Naive thymus-derived CD4-positive, alpha-beta T cell (primary cell): ENCODE data around the gene SAFB2. TPM values are rescaled to one million over a fixed set of nuclear protein-coding genes. Genes with fewer than 3 reads are reported as not detected.

Experiments used
- ATAC-seq: fragments of 150-1000 bp; cut with Tn5 transposase; 2 replicates; pipeline ENCODE4 v1.10.0; 2021; ENCODE audit warnings: mild to moderate bottlenecking, moderate library complexity
- CTCF ChIA-PET: fragments of 350-600 bp; sonication (Branson Sonifier 250); formaldehyde crosslinking; loops from one replicate; lab custom pipeline; 2021; ENCODE audit warnings: antibody characterized with exemption; lab: Charles Lee
- POLR2A ChIA-PET: fragments of 350-600 bp; sonication (Branson Sonifier 250); formaldehyde crosslinking; loops from one replicate; lab custom pipeline; 2021; ENCODE audit warnings: antibody characterized with exemption, inconsistent platforms; lab: Charles Lee
- DNase-seq, 9 donors: peaks; one replicate each; pipeline versions ENCODE4 v3.0.0 to v3.0.0-alpha.2; 2020 to 2022; ENCODE audit warnings: mixed read lengths in 1 of 9
- H3K27ac ChIP-seq: one replicate; pipeline ENCODE4 v1.7.0; 2013; ENCODE audit warnings: mild to moderate bottlenecking, low read depth, low read length, moderate library complexity
- H3K27me3 ChIP-seq, 2 donors: one replicate each; pipeline ENCODE4 v1.7.0; 2013; ENCODE audit warnings: low read length in 2 of 2, mild to moderate bottlenecking in 2 of 2, moderate library complexity in 2 of 2; ENCODE audit not compliant: control insufficient read depth in 2 of 2, insufficient read depth in 2 of 2
- H3K36me3 ChIP-seq, 3 experiments: 1 replicate in 2 of 3; 2 replicates in 1 of 3; pipeline ENCODE4 v1.7.0; 2013; ENCODE audit warnings: low read length in 3 of 3, mild to moderate bottlenecking in 3 of 3, moderate library complexity in 1 of 3; ENCODE audit not compliant: insufficient read depth in 3 of 3, control insufficient read depth in 2 of 3
- H3K4me1 ChIP-seq, 2 donors: one replicate each; pipeline ENCODE4 v1.7.0; 2013; ENCODE audit warnings: low read length in 2 of 2, mild to moderate bottlenecking in 2 of 2, moderate library complexity in 1 of 2; ENCODE audit not compliant: control insufficient read depth in 2 of 2, insufficient read depth in 2 of 2
- H3K4me3 ChIP-seq: 2 replicates; pipeline ENCODE4 v1.7.0; 2013; ENCODE audit warnings: mild to moderate bottlenecking, low read length
- H3K9me3 ChIP-seq, 3 experiments: 1 replicate in 2 of 3; 2 replicates in 1 of 3; pipeline ENCODE4 v1.7.0; 2013; ENCODE audit warnings: low read length in 3 of 3; ENCODE audit not compliant: control insufficient read depth in 2 of 3
- H3K27ac Mint-ChIP-seq, 9 donors: one replicate each; pipeline ENCODE4 v1.8.0; 2020 to 2022; ENCODE audit warnings: mixed read lengths in 9 of 9, mild to moderate bottlenecking in 8 of 9, moderate library complexity in 5 of 9, inconsistent platforms in 2 of 9
- H3K27me3 Mint-ChIP-seq, 5 donors: one replicate each; pipeline ENCODE4 v1.8.0; 2021 to 2022; ENCODE audit warnings: mixed read lengths in 5 of 5, mild to moderate bottlenecking in 1 of 5
- H3K36me3 Mint-ChIP-seq, 5 donors: one replicate each; pipeline ENCODE4 v1.8.0; 2020 to 2022; ENCODE audit warnings: mixed read lengths in 5 of 5, mild to moderate bottlenecking in 3 of 5, inconsistent platforms in 1 of 5
- H3K4me1 Mint-ChIP-seq, 7 donors: one replicate each; pipeline ENCODE4 v1.8.0; 2020 to 2022; ENCODE audit warnings: mixed read lengths in 7 of 7, mild to moderate bottlenecking in 3 of 7, inconsistent platforms in 1 of 7
- H3K4me3 Mint-ChIP-seq, 10 donors: one replicate each; pipeline ENCODE4 v1.8.0; 2020 to 2022; ENCODE audit warnings: mild to moderate bottlenecking in 10 of 10, mixed read lengths in 10 of 10, moderate library complexity in 6 of 10, inconsistent platforms in 2 of 10
- H3K9me3 Mint-ChIP-seq, 11 donors: one replicate each; pipeline ENCODE4 v1.8.0; 2020 to 2022; ENCODE audit warnings: mixed read lengths in 11 of 11, mild to moderate bottlenecking in 4 of 11, inconsistent platforms in 1 of 11, moderate library complexity in 1 of 11
- intact Hi-C, 2 donors: fragments of 100-400 bp; cut with micrococcal nuclease; formaldehyde crosslinking; loops; one replicate each; pipeline ENCODE4 v1.15.1; 2023
- polyA plus RNA-seq, 2 donors: library from polyadenylated mRNA; unstranded; fragments of 300-500 nt; fragmentation: Illumina TruSeq; gene quantifications; one replicate each; pipeline ENCODE4 v1.2.3, GENCODE V29; 2021
- total RNA-seq, 6 experiments: library from RNA in 5 of 6; stranded (reverse) in 5 of 6; gene quantifications; 1 replicate in 5 of 6; 2 replicates in 1 of 6; pipeline ENCODE4 v1.2.3 and lab custom pipeline; 2021 to 2026

The SAFB2 gene
- total and polyA plus RNA-seq, 7 experiments from 2014 or later: 28.5 to 250 (median 222) TPM

GRCh38 chr19:5572556-5573286, 49.9 kb downstream of the SAFB2 start:
- intact Hi-C loops: no loop called here
- no peak overlapping the region for H3K4me3 Mint-ChIP-seq
- H3K36me3 Mint-ChIP-seq: no peaks in the 10 kb centered on the region
- Histone ChIP-seq H3K27ac (no peak overlapping the region), H3K9me3 (no peaks in the 10 kb centered on the region), H3K36me3 (no peaks in the 10 kb centered on the region), H3K27me3 (no peaks in the 10 kb centered on the region), H3K4me3 (no peak overlapping the region), H3K4me1 (no peaks in the 10 kb centered on the region)
- ATAC-seq (no peak), DNase-seq (no peak)
- CTCF ChIA-PET: no interaction called here
- peaks cover 0 to 10% (median 7%) of the 10 kb centered on the region in 5 donors for H3K27me3 Mint-ChIP-seq
- H3K4me1 Mint-ChIP-seq: peaks cover under 1 to 2% (median 2%) of the 10 kb centered on the region in 7 donors
- no peak overlapping the region for H3K27ac Mint-ChIP-seq
- H3K9me3 Mint-ChIP-seq: no peaks in the 10 kb centered on the region
- POLR2A ChIA-PET: no interaction called here

GRCh38 chr19:5571777-5572176, 50.8 kb downstream of the SAFB2 start:
- peaks cover 0 to 2% (median 0%) of the 10 kb centered on the region in 7 donors for H3K4me1 Mint-ChIP-seq
- no peaks in the 10 kb centered on the region for H3K36me3 ChIP-seq
- no peak for DNase-seq
- H3K9me3 Mint-ChIP-seq: no peaks in the 10 kb centered on the region
- H3K27me3 Mint-ChIP-seq: peaks cover 0 to 10% (median 7%) of the 10 kb centered on the region in 5 donors
- H3K36me3 Mint-ChIP-seq: no peaks in the 10 kb centered on the region
- peaks cover 0 to 5% of the 10 kb centered on the region in 2 donors for H3K27me3 ChIP-seq
- H3K4me1 ChIP-seq: no peaks in the 10 kb centered on the region
- POLR2A ChIA-PET: no interaction called here
- H3K27ac Mint-ChIP-seq: no peak overlapping the region
- CTCF ChIA-PET: no interaction called here
- H3K27ac ChIP-seq: no peak overlapping the region
- H3K9me3 ChIP-seq: no peaks in the 10 kb centered on the region
- no peak overlapping the region for H3K4me3 ChIP-seq
- no peak overlapping the region for H3K4me3 Mint-ChIP-seq
- intact Hi-C loops: no loop called here
- ATAC-seq: no peak

GRCh38 chr19:5567970-5568407, 54.6 kb downstream of the SAFB2 start:
- H3K36me3 ChIP-seq: no peaks in the 10 kb centered on the region
- POLR2A ChIA-PET: no interaction called here
- intact Hi-C loops: no loop called here
- H3K27ac Mint-ChIP-seq: no peak overlapping the region
- no peak overlapping the region for H3K27ac ChIP-seq
- H3K4me1 ChIP-seq: no peaks in the 10 kb centered on the region
- H3K4me3 Mint-ChIP-seq: peak overlapping the region in 1 of 10 donors; percentile 12
- H3K9me3 ChIP-seq: no peaks in the 10 kb centered on the region
- no peaks in the 10 kb centered on the region for H3K36me3 Mint-ChIP-seq
- H3K9me3 Mint-ChIP-seq: peaks cover 0 to 6% (median 0%) of the 10 kb centered on the region in 11 donors
- CTCF ChIA-PET: no interaction called here
- H3K4me1 Mint-ChIP-seq: peaks cover 0 to 2% (median 0%) of the 10 kb centered on the region in 7 donors
- H3K27me3 Mint-ChIP-seq: peaks cover 4 to 24% (median 11%) of the 10 kb centered on the region in 5 donors
- no peak for ATAC-seq
- H3K4me3 ChIP-seq: no peak overlapping the region
- no peak for DNase-seq
- peaks cover 3 to 14% of the 10 kb centered on the region in 2 donors for H3K27me3 ChIP-seq

GRCh38 chr19:5567360-5567969, 55.1 kb downstream of the SAFB2 start, which contains the start of gene TINCR:
TINCR (minus strand) TSS chr19:5567953.
- Histone ChIP-seq H3K4me1 (no peaks in the 10 kb centered on the region), H3K4me3 (no peak within 1 kb of the TSS), H3K27me3 (peaks cover 3 to 14% of the 10 kb centered on the region in 2 donors), H3K36me3 (no peaks in the 10 kb centered on the region), H3K27ac (no peak within 1 kb of the TSS), H3K9me3 (no peaks in the 10 kb centered on the region)
- Mint-ChIP-seq H3K9me3 (peaks cover 0 to 6% (median 0%) of the 10 kb centered on the region in 11 donors), H3K4me3 (peak within 1 kb of the TSS in 1 of 10 donors; percentile 12), H3K27ac (no peak within 1 kb of the TSS), H3K36me3 (peaks cover 0 to 1% (median 0%) of the 10 kb centered on the region in 5 donors), H3K4me1 (peaks cover 0 to 2% (median 0%) of the 10 kb centered on the region in 7 donors), H3K27me3 (peaks cover 8 to 29% (median 16%) of the 10 kb centered on the region in 5 donors)
- no peak for DNase-seq
- ChIA-PET POLR2A (no interaction called here), CTCF (no interaction called here)
- intact Hi-C loops: no loop called here
- ATAC-seq: no peak

GRCh38 chr19:5564930-5565329, 57.6 kb downstream of the SAFB2 start:
- no peak for DNase-seq
- peaks cover 3 to 14% of the 10 kb centered on the region in 2 donors for H3K27me3 ChIP-seq
- peaks cover 8 to 39% (median 31%) of the 10 kb centered on the region in 5 donors for H3K27me3 Mint-ChIP-seq
- H3K4me3 Mint-ChIP-seq: no peak overlapping the region
- H3K27ac Mint-ChIP-seq: no peak overlapping the region
- H3K9me3 Mint-ChIP-seq: peaks cover 0 to 22% (median 8%) of the 10 kb centered on the region in 11 donors
- no peak overlapping the region for H3K27ac ChIP-seq
- H3K36me3 ChIP-seq: peaks cover 0 to 3% (median 0%) of the 10 kb centered on the region in 3 experiments
- ATAC-seq: no peak
- H3K4me1 Mint-ChIP-seq: peaks cover 0 to 4% (median 0%) of the 10 kb centered on the region in 7 donors
- H3K4me3 ChIP-seq: no peak overlapping the region
- peaks cover 0 to 11% (median 0%) of the 10 kb centered on the region in 3 experiments for H3K9me3 ChIP-seq
- peaks cover 0 to 8% (median 3%) of the 10 kb centered on the region in 5 donors for H3K36me3 Mint-ChIP-seq
- ChIA-PET CTCF (no interaction called here), POLR2A (no interaction called here)
- intact Hi-C loops: no loop called here
- no peaks in the 10 kb centered on the region for H3K4me1 ChIP-seq

GRCh38 chr19:5563935-5564612, 58.5 kb downstream of the SAFB2 start:
- intact Hi-C loops: no loop called here
- Mint-ChIP-seq H3K4me3 (no peak overlapping the region), H3K27ac (no peak overlapping the region), H3K36me3 (peaks cover 0 to 8% (median 3%) of the 10 kb centered on the region in 5 donors), H3K9me3 (peaks cover 0 to 22% (median 8%) of the 10 kb centered on the region in 11 donors), H3K4me1 (peaks cover 0 to 3% (median 0%) of the 10 kb centered on the region in 7 donors), H3K27me3 (peaks cover 8 to 34% (median 26%) of the 10 kb centered on the region in 5 donors)
- DNase-seq (no peak), ATAC-seq (no peak)
- peaks cover 3 to 14% of the 10 kb centered on the region in 2 donors for H3K27me3 ChIP-seq
- H3K36me3 ChIP-seq: peaks cover 0 to 3% (median 0%) of the 10 kb centered on the region in 3 experiments
- POLR2A ChIA-PET: no interaction called here
- H3K27ac ChIP-seq: no peak overlapping the region
- H3K4me3 ChIP-seq: no peak overlapping the region
- CTCF ChIA-PET: no interaction called here
- peaks cover 0 to 11% (median 0%) of the 10 kb centered on the region in 3 experiments for H3K9me3 ChIP-seq
- no peaks in the 10 kb centered on the region for H3K4me1 ChIP-seq
